Neural progenitor cell (in vitro differentiated cells): Measurements from ENCODE around the gene ZNF382.

Experiments
- CTCF ChIP-seq: fragments of 200-600 bp; sonication (generic); IDR thresholded peaks from 2 replicates; pipeline ENCODE4 v1.5.1; 2017; ENCODE audit warnings: antibody characterized with exemption, mild to moderate bottlenecking
- EZH2phosphoT487 ChIP-seq: fragments of 200-600 bp; sonication (generic); IDR thresholded peaks from 2 replicates; pipeline ENCODE4 v1.6.1; 2017; ENCODE audit warnings: antibody characterized with exemption

GRCh38 chr19:36564391-36564790, 40.7 kb upstream of the ZNF382 start:
- no peak for TF ChIP-seq CTCF
- TF ChIP-seq EZH2phosphoT487: no peak
